HG03457 (cell line): ENCODE measurements around the gene YIPF1.
"Not testable (repeated sequence)": the region's sequence is repeated elsewhere in the genome, so short reads cannot be mapped to it uniquely, and the experiment has no call there.

ENCODE experiments used
- ATAC-seq: cut with Tn5 transposase; IDR thresholded peaks from one replicate; pipeline ENCODE4 v1.9.1; 2021; ENCODE audit warnings: moderate number of reproducible peaks; ENCODE audit not compliant: unreplicated experiment

YIPF1 gene

GRCh38 chr1:53847980-53848379 lies 41.6 kb downstream of the YIPF1 start:
- ATAC-seq: no peak

GRCh38 chr1:53842347-53842746 lies 47.2 kb downstream of the YIPF1 start:
- ATAC-seq: no peak

GRCh38 chr1:53838654-53838974 lies 51.0 kb downstream of the YIPF1 start:
- no peak for ATAC-seq

GRCh38 chr1:53837924-53838653 lies 51.5 kb downstream of the YIPF1 start, which contains the start of gene NDC1:
TSS of gene NDC1 (minus strand) at chr1:53838296. CDS start at chr1:53838261, 35 bp downstream.
- ATAC-seq: peak; percentile 76

- ATAC-seq: no peak
These were observed 52.0 kb downstream of the YIPF1 start for GRCh38 chr1:53837646-53837923.

DNA sequence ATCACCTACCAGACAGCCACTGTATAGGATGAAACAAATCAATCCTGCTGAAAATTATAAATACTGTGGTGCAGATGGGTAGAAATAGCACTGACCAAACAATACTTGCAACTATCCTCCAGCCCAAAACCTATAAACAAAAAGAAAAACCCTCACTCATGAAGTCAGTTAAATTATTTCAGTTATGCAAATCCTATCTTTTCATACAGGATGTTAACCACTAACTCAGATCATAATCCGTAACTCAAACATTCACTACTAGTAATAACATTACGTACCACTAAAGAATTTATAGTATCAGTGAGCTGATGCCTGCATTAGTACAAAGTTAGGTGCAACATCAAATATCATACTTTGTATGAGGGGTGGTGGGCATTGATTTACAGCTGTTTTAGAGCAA lies 54.1 kb downstream of the YIPF1 start:
- ATAC-seq: no peak

DNA sequence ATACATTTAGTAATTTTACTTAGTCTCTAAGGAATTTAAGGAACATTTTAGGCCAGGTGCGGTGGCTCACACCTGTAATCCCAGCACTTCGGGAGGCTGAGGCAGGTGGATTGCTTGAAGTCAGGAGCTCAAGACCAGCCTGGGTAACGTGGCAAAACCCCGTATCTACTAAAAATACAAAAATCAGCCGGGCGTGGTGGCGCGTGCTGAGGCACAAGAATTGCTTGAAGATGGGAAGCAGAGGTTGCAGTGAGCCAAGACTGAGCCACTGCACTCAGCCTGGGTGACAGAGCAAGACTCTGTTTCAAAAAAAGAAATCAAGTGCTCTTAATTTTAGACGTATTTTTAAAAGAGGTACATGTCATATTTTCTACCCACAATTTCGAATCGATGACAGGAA lies 54.8 kb downstream of the YIPF1 start:
- ATAC-seq: no peak

GRCh38 chr1:53833393-53833792 lies 56.2 kb downstream of the YIPF1 start:
- no peak for ATAC-seq

- no peak for ATAC-seq
These were observed 63.2 kb downstream of the YIPF1 start for GRCh38 chr1:53826367-53826766.

- ATAC-seq: no peak
These were observed 64.3 kb downstream of the YIPF1 start for GRCh38 chr1:53825306-53825705.

DNA sequence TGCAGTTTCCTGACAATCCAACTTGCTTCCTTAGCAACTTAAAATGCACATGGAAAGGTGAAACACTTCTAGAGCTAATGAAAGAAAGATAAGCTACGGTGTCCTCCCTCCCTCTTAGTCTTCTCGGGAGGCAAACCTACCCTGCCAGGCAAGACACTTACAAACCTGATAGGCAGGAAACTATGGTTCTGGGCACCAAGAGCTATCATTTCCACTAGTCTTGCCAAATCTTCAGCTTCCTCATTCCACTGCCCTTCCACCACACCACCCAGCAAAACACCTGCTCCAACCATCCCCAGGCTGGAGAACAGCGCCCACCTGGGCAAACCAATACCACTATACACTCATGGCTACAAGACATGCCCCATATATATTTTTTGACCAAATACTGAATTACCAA lies 66.7 kb downstream of the YIPF1 start:
- no peak for ATAC-seq

DNA sequence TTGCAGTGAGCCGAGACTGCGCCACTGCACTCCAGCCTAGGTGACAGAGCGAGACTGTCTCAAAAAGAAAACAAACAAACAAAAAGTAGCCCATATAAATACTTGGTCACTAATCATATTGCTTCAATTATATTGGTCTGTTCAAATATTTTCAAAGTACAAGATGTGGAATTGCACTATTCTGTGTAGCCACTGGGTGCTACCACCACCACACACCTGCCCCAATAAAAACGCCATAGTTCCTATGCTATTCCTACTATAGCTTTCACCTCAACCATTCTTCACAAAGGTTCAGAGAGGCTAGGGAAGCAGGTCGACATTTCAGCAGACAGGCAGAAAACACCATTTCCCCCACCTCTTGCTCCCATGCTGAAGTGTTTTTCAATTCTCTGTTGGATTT lies 68.2 kb downstream of the YIPF1 start:
- no peak for ATAC-seq

DNA sequence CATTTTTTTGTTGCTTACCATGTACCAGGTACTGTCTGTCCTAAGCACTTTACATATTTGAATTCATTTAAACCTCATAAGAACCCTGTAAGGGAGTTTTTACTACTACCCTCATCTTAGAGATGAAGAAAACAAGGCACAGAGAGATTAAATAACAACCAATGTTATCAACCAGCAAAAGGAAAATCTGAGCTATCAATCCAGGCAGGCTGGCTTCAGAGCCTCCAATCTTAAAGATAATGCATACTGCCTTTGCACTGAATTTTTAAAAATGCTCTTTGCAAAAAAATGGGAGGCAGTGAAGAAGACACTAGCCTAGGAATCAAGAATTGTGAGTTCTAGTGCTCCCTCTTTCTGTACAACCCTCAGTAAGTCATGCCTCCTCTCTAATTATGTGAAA lies 70.2 kb downstream of the YIPF1 start:
- no peak for ATAC-seq

DNA sequence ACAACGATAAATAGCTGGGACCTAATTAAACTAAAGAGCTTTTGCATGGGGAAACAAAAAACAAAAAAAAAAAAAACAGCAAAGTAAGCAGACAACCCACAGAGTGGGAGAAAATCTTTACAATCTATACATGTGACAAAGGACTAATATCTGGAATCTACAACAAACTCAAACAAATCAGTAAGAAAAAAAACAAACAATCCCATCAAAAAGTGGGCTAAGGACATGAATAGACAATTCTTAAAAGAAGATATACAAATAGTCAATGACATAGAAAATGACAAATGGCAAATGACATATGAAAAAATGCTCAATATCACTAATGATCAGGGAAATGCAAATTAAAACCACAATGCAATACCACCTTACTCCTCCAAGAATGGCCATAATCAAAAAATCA lies 73.0 kb downstream of the YIPF1 start:
- ATAC-seq: not testable (repeated sequence)

GRCh38 chr1:53815484-53815883 lies 74.1 kb downstream of the YIPF1 start:
- ATAC-seq: not testable (repeated sequence)

DNA sequence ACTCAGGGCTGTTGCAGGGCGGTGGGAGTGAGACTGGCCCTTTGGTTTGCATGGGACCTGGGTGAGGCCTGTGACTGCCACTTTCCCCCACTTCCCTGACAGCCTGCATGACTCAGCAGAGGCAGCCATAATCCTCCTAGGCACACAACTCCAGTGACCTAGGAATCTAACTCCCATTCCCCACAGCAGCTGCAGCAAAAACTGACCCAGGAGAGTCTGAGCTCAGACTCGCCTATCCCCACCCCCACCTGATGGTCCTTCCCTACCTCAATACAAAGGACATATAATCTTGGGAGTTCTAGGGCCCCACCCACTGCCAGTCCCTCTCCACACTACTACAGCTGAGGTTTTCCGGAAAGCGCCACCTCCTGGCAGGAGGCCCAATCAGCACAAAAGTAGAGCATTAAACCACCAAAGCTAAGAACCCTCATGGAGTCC lies 78.2 kb downstream of the YIPF1 start:
- no peak for ATAC-seq

GRCh38 chr1:53810497-53810896 lies 79.1 kb downstream of the YIPF1 start:
- no peak for ATAC-seq

- no peak for ATAC-seq
These were observed 79.6 kb downstream of the YIPF1 start for GRCh38 chr1:53810007-53810406.

- no peak for ATAC-seq
These were observed 81.7 kb downstream of the YIPF1 start for GRCh38 chr1:53807916-53808315.

DNA sequence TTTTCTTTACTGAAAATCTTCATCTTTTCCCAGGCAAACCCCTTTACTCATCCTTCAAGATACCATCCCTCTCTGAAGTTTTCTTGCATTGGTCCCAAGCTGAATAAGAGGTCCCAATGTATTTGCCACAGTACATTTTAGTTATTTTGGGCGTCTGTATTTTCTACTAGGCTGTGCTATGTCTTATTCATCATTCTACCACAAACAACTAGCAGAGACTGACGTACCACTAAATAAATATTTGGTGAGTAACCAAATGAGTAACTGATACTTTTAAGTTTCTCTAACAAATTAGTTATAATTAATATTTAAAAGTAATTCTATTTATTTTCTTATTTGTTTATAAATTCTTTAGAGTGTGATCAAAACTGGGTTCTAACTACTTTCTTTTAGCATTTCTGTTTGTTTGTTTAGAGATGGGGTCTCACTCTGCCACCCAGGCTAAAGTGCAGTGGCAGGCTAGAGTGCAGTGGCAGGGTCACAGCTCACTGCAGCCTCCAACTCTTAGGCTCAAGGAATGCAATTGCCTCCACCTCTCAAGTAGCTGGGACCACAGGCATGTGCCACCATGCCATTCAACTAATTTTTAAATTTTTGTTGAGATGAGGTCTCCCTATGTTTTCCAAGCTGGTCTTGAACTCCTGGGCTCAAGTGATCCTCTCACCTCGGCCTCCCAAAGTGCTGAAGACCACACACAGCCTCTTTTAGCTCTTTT lies 84.6 kb downstream of the YIPF1 start:
- ATAC-seq: no peak

DNA sequence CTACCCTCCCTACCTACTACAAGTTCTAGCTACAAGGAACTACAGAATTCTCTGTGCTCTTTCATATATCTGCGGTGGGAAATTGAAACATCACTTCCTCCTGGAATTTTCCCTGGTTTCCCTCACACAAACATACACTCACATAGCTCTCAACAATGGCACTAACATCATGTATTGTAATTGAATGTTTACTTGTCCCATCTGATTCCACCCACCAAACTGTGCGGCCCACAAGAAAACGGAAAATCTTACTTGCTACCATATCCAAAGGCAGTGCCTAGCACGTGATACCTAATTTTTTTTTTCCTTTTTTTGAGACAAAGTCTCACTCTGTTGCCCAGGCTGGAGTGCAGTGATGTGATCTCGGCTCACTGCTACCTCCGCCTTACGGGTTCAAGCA lies 85.4 kb downstream of the YIPF1 start:
- ATAC-seq: no peak
